ENCODE measurements around the gene PSMB1.
A peak's percentile ranks its signal among the peaks of the same experiment; 100 is the strongest.
"Not testable (repeated sequence)": the region's sequence is repeated elsewhere in the genome, so short reads cannot be mapped to it uniquely, and the experiment has no call there.

The PSMB1 gene

DNA sequence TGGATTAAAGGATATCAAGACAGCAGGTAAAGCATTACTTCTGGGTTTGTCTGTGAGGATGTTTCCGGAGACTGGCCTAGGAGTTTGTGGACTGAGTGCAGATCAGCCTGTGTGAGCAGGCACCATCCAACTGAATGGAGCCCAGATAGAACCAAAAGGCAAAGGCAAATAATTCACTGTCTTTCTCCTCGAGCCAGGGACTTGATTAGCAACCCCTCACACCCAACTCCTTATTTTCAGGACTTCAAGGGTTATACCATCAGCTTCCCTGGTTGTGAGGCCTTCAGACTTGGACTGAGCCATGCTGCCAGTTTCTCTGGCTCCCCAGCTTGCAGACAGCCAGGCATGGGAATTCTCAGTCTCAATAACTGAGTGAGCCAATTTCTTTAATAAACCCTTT is 19.3 kb downstream of the PSMB1 start:
- DNase-seq: no peak

GRCh38 chr6:170532867-170533488 is 20.1 kb downstream of the PSMB1 start:
- DNase-seq: no peak

GRCh38 chr6:170529839-170530469 is 23.2 kb downstream of the PSMB1 start:
- peak; percentile 63 for DNase-seq

GRCh38 chr6:170527995-170528394 is 25.1 kb downstream of the PSMB1 start:
- not testable (repeated sequence) for DNase-seq

DNA sequence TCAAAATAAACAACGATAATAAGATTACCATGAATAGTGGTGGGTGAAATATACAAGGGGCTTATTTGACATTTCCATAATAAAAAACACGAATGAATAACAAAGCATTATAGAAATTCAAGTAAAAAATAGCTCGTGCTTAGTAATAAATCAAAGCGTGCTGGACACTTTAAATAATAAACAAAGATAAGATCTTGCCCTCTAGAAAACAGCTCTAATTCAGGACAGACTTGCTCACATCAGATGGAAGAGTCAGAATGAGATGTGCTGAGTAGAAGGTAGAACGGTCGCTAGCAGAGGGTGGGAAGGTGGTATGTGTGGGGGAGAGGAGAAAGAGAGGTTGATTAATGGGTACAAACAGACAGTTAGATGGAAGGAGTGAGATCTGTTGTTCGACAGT is 27.3 kb downstream of the PSMB1 start:
- DNase-seq: no peak

DNA sequence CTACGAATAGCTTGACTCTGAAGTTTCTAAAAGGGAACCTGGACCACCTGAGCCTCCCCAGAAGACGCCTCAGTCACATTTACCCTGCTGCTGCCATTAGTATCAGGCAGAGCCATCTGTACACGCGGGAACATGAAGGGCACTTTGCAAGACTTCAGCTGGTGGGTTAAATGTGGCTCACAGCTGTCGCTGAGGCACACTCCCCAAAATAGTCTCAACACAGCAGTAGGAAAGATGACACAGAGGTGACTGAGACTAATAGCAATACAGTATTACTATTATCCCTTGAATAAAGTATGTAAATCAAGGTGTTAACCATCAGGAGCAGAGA is 29.0 kb downstream of the PSMB1 start:
- no peak for DNase-seq

GRCh38 chr6:170523256-170524171 is 29.6 kb downstream of the PSMB1 start:
- peak; percentile 61 for DNase-seq

DNA sequence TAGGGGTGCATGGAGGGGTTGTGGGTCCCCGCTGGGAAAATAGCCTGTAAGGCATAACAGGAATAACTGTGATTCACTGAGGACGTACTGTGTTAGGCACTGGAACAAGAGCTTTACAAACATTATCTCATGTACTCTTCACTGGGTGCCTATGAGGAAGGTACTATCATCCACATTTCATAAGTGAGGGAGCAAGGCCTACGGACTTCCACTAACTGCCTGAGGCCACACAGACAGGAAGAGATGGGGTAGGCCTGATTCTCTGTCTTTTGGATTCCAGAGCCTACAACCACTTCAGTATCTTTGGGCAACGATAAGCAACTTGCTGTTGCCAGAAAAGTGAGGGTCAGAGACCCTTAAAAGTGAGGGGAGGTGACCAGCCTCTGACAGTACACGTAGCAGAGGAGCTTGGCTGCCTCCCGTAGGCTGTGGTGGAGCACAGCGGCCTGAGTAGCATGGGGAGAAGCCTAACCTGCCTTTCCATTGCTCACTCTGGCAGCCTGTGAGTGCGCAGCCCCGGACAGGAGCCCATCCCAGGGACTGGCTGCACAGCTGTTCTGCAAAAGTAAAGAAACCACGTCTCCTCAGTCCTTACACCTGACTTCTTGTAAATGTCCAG is 30.4 kb downstream of the PSMB1 start:
- no peak for DNase-seq

GRCh38 chr6:170516783-170517616 is 36.1 kb downstream of the PSMB1 start:
- peak; percentile 51 for DNase-seq

DNA sequence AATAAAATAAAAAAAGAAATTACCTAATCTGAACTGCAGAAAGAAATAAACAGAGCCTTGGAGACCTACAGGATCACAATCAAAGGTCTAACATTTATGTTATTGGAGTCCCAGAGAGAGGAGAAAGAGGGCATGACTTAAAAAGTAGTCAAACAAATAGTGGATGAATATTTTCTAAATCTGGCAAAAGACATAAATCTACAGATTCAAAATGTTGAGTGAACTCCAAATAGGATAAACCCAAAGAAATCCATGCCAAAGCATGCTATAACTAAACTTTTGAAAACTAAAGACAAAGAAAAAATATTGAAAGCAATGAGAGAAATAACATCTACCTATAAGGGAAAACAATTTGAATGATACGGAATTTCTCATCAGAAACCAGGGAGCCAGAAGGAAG is 38.2 kb downstream of the PSMB1 start:
- no peak for DNase-seq

DNA sequence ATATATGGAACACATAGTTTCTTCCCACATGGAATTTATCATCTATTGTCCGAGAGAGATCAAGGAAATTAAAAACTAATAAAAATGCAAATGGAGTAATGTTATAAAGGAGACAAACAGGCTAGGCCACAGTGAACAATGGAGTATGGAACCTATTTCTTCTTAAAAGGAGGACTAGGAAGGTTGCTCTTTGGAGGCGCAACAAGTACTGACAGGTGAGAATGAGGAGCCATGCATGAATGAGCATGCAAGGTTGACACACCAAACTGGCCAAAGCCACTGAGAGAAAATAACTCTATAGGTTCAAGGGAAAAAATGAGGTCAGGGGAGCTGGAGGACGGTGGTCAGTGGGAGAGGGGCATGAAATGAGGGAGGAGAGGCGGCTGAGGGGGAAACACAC is 40.9 kb downstream of the PSMB1 start:
- DNase-seq: no peak

DNA sequence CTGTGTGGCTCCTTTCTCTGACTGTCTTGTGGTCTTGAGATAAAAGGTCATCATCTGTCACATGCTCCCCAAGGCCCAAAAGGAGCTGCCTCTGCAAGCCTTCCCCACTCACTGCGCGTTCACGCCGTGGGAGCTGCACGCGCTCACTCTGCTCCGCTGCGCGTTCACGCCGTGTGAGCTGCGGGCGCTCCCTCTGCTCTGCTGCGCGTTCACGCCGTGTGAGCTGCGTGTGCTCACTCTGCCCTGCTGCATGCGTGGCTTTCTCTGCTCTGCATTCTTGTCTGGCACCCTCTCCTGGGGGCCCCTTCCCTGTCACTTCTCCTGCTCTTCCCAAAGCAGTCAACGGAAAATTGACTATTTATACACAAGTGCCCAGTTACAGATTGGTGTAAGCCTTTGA is 42.5 kb downstream of the PSMB1 start:
- DNase-seq: no peak

- no peak for DNase-seq
These were observed 43.4 kb downstream of the PSMB1 start for GRCh38 chr6:170509723-170510018.

DNA sequence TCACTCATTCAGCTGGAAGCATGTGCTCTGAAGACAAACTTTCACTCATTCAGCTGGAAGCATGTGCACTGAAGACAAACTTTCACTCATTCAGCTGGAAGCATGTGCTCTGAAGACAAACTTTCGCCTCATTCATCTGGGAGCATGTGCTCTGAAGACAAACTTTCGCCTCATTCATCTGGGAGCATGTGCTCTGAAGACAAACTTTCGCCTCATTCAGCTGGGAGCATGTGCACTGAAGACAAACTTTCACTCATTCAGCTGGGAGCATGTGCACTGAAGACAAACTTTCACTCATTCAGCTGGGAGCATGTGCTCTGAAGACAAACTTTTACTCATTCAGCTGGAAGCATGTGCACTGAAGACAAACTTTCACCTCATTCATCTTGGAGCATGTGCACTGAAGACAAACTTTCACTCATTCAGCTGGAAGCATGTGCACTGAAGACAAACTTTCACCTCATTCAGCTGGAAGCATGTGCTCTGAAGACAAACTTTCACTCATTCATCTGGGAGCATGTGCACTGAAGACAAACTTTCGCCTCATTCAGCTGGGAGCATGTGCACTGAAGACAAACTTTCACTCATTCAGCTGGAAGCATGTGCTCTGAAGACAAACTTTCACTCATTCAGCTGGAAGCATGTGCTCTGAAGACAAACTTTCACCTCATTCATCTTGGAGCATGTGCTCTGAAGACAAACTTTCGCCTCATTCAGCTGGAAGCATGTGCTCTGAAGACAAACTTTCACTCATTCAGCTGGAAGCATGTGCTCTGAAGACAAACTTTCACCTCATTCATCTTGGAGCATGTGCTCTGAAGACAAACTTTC is 44.0 kb downstream of the PSMB1 start:
- not testable (repeated sequence) for DNase-seq

DNA sequence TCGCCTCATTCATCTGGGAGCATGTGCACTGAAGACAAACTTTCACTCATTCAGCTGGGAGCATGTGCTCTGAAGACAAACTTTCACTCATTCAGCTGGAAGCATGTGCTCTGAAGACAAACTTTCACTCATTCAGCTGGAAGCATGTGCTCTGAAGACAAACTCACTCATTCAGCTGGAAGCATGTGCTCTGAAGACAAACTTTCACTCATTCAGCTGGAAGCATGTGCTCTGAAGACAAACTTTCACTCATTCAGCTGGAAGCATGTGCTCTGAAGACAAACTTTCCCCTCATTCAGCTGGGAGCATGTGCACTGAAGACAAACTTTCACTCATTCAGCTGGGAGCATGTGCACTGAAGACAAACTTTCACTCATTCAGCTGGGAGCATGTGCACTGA is 44.8 kb downstream of the PSMB1 start:
- DNase-seq: not testable (repeated sequence)

GRCh38 chr6:170507728-170508127 is 45.4 kb downstream of the PSMB1 start:
- DNase-seq: not testable (repeated sequence)

- DNase-seq: no peak
These were observed 46.7 kb downstream of the PSMB1 start for GRCh38 chr6:170506446-170506845.

- DNase-seq: no peak
These were observed 47.8 kb downstream of the PSMB1 start for GRCh38 chr6:170505306-170505705.

- no peak for DNase-seq
These were observed 48.6 kb downstream of the PSMB1 start for GRCh38 chr6:170504479-170504878.

- no peak for DNase-seq
These were observed 49.7 kb downstream of the PSMB1 start for GRCh38 chr6:170503414-170503761.

DNA sequence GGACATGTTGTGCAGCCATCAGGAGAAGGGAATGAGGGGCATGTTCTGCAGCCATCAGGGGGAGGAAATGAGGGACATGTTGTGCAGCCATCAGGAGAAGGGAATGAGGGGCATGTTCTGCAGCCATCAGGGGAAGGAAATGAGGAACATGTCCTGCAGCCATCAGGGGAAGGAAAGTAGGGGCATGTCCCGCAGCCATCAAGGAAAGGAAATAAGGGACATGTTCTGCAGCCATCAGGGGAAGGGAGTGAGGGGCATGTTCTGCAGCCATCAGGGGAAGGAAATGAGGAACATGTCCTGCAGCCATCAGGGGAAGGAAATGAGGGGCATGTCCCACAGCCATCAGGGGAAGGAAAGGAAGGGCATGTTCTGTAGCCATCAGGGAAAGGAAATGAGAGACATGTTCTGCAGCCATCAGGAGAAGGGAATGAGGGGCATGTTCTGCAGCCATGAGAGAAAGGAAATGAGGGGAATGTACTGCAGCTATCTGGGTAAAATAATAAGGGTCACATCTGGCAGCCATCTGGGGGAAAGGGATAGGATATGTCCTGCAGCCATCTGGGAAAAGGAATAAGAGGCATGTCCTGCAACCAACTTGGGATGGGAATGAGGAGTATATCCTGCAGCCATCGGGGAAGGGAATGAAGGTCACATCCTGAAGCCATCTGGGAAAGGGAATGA is 50.2 kb downstream of the PSMB1 start:
- not testable (repeated sequence) for DNase-seq
